Heart left ventricle (tissue), 16 donors: ENCODE data around the gene GPANK1. TPM values are rescaled to one million over a fixed set of nuclear protein-coding genes. Genes with fewer than 3 reads are reported as not detected.

Source experiments
- ATAC-seq, 4 donors: fragments of 200-7000 bp; cut with Tn5 transposase; one replicate each; pipeline ENCODE4 v1.9.1; 2020 to 2022; ENCODE audit warnings: moderate library complexity in 4 of 4, mild to moderate bottlenecking in 3 of 4, moderate number of reproducible peaks in 1 of 4
- DNase-seq, 5 donors: peaks; one replicate each; pipeline ENCODE4 v3.0.0-alpha.2; 2020
- H3K27ac ChIP-seq, 12 donors: fragments of 200-600 bp; sonication (generic) in 4 of 12; one replicate each; pipeline versions ENCODE4 v1.5.0 to v1.8.0; 2016 to 2022; ENCODE audit warnings: mild to moderate bottlenecking in 2 of 12
- H3K27me3 ChIP-seq, 9 donors: fragments of 200-600 bp; sonication (generic) in 2 of 9; one replicate each; pipeline versions ENCODE4 v1.5.1 to v1.8.0; 2016 to 2022; ENCODE audit warnings: mild to moderate bottlenecking in 3 of 9
- H3K36me3 ChIP-seq, 9 donors: fragments of 200-600 bp; sonication (generic) in 2 of 9; one replicate each; pipeline versions ENCODE4 v1.5.0 to v1.8.0; 2018 to 2022; ENCODE audit warnings: mild to moderate bottlenecking in 2 of 9
- H3K4me1 ChIP-seq, 12 donors: fragments of 200-600 bp; sonication (generic) in 4 of 12; one replicate each; pipeline versions ENCODE4 v1.5.0 to v1.8.0; 2016 to 2022; ENCODE audit warnings: mild to moderate bottlenecking in 3 of 12
- H3K4me3 ChIP-seq, 12 donors: fragments of 200-600 bp; sonication (generic) in 4 of 12; one replicate each; pipeline versions ENCODE4 v1.5.0 to v1.8.0; 2017 to 2022; ENCODE audit warnings: mild to moderate bottlenecking in 9 of 12, moderate library complexity in 4 of 12
- H3K9me3 ChIP-seq, 12 donors: fragments of 200-600 bp; sonication (generic) in 4 of 12; one replicate each; pipeline versions ENCODE4 v1.5.0 to v1.8.0; 2016 to 2022; ENCODE audit warnings: mild to moderate bottlenecking in 1 of 12
- CTCF ChIP-seq, 12 donors: fragments of 200-600 bp; sonication (generic) in 4 of 12; IDR thresholded peaks; one replicate each; pipeline versions ENCODE4 v1.5.0 to v1.8.0; 2018 to 2022; ENCODE audit warnings: antibody characterized with exemption in 12 of 12, mild to moderate bottlenecking in 5 of 12
- POLR2A ChIP-seq, 2 donors: fragments of 450-650 bp; IDR thresholded peaks; one replicate each; pipeline ENCODE4 v1.6.1; 2017; ENCODE audit warnings: antibody characterized with exemption in 2 of 2, mild to moderate bottlenecking in 2 of 2, moderate library complexity in 2 of 2
- WGBS, 4 donors: extraction: QIAGEN DNeasy Blood & Tissue Kit in 2 of 4; methylation state at CpG; one replicate each; pipeline versions ENCODE4 v1.1.5 to v1.1.7; 2013 to 2018; 5-methylcytosine and 5-hydroxymethylcytosine counted together
- intact Hi-C, 10 donors: fragments of 100-400 bp; cut with DNase I; formaldehyde crosslinking; loops; one replicate each; pipeline versions ENCODE4 v1.11.1 to v1.14.2; 2022
- polyA plus RNA-seq, 2 donors: library from polyadenylated mRNA; stranded (reverse); fragments of 200-250 nt; gene quantifications; one replicate each; pipeline ENCODE4 v1.2.3, GENCODE V29; 2013
- total RNA-seq, 9 donors: library from RNA; depleted of rRNA in 2 of 9; stranded (reverse); fragments of >200 nt in 2 of 9; fragmentation: NEBNext Ultra II Directional in 3 of 9; extraction: Animal tissue kit (Norgen Biotek cat#: 25700) in 3 of 9; gene quantifications; one replicate each; pipeline versions ENCODE4 v1.1.0 to v1.2.4, GENCODE V29; 2016 to 2023
- donor health status: ischemic (EF 13 %, LVEDD 7.1; RV severe dilation, severe dysfunction).
- donor health status: healthy with polysubstance abuse.
- donor health status: DM: no; HTN: yes; CAD: no.
- donor health status: DM: no; HTN: no; CAD: no.
- donor health status: ischemic (EF 25% LVEDD 6.9; RV normal size, moderate dysfunction).
- donor health status: ischemic (EF 25% LVEDD 5.7; RV mildly dilated, moderate dysfunction).
- donor health status: healthy.
- donor health status: DM: yes; HTN: yes; CAD: no.
- donor health status: ischemic (EF 35%, LVEDD 5.7; RV mildly dilated, moderate dysfunction).
- donor health status: nonischemic (EF 11% LVEDD 7.7; RV severe dilation, severe dysfunction).
- donor health status: DM: yes; HTN: yes; CAD: no.
- donor health status: PGD.
- donor health status: ischemic (EF 29% LVEDD 5.4; RV normal size, mild dysfunction).
- donor health status: nonischemic (EF 23%, LVEDD 6.1; RV moderate dilation, normal function).

The GPANK1 gene
- total and polyA plus RNA-seq, 11 donors, result 15.9 to 29.8 (median 19.5) TPM

GRCh38 chr6:31691078-31691463, 26.3 kb upstream of the GPANK1 start:
- no peaks in the 10 kb centered on the region for H3K9me3 ChIP-seq
- no peak for DNase-seq
- peaks cover 0 to 5% (median 0%) of the 10 kb centered on the region in 12 donors for H3K4me1 ChIP-seq
- H3K27ac ChIP-seq, result no peak overlapping the region
- no peak for ATAC-seq
- no peak overlapping the region for H3K4me3 ChIP-seq
- intact Hi-C loops, result no loop called here
- H3K36me3 ChIP-seq, result peaks cover 0 to 100% (median 100%) of the 10 kb centered on the region in 9 donors
- H3K27me3 ChIP-seq, result no peaks in the 10 kb centered on the region
- WGBS, 4 donors, result 89 to 94% (median 90%) methylated on average over 6 of the region's 6 CpGs
- TF ChIP-seq POLR2A (IDR thresholded peaks at IDR 0.05), result no peak

GRCh38 chr6:31690231-31691077, 25.7 kb upstream of the GPANK1 start:
- H3K36me3 ChIP-seq, result peaks cover 0 to 100% (median 99%) of the 10 kb centered on the region in 9 donors
- no peaks in the 10 kb centered on the region for H3K27me3 ChIP-seq
- ATAC-seq (peak in 2 of 4 donors; percentile 15 to 45), DNase-seq (peak in 1 of 5 donors; percentile 22)
- H3K27ac ChIP-seq, result no peak overlapping the region
- no peak overlapping the region for H3K4me3 ChIP-seq
- no peaks in the 10 kb centered on the region for H3K9me3 ChIP-seq
- TF ChIP-seq CTCF (IDR thresholded peaks at IDR 0.05) (no peak), POLR2A (IDR thresholded peaks at IDR 0.05) (no peak)
- WGBS, 4 donors, result 47 to 72% (median 57%) methylated on average over 9 to 10 of the region's 10 CpGs
- H3K4me1 ChIP-seq, result peaks cover 0 to 5% (median 0%) of the 10 kb centered on the region in 12 donors
- intact Hi-C loops, result no loop called here

- TF ChIP-seq POLR2A (IDR thresholded peaks at IDR 0.05) (no peak), CTCF (IDR thresholded peaks at IDR 0.05) (peak in 5 of 12 donors; percentile 9 to 39 (median 29))
- no peaks in the 10 kb centered on the region for H3K9me3 ChIP-seq
- DNase-seq (peak in 1 of 5 donors; percentile 36), ATAC-seq (no peak)
- peaks cover 0 to 5% (median 0%) of the 10 kb centered on the region in 12 donors for H3K4me1 ChIP-seq
- no peaks in the 10 kb centered on the region for H3K27me3 ChIP-seq
- H3K4me3 ChIP-seq, result no peak overlapping the region
- H3K36me3 ChIP-seq, result peaks cover 0 to 96% (median 92%) of the 10 kb centered on the region in 9 donors
- no peak overlapping the region for H3K27ac ChIP-seq
- intact Hi-C loops, result loop anchor here in 4 of 10 donors (10.0 kb wide), 3 partner anchors 75 to 265 kb away; partner anchors contain the start of genes NELFE (in 3 of the 4), SKIC2 (in 3 of the 4), NEU1 (in 1 of the 4) and SAPCD1 (in 1 of the 4)
- WGBS, 4 donors, result 76 to 83% (median 80%) methylated on average over 11 of the region's 11 CpGs
Measured at GRCh38 chr6:31689249-31690110, 24.7 kb upstream of the GPANK1 start.

GRCh38 chr6:31687860-31688693, 23.3 kb upstream of the GPANK1 start:
- intact Hi-C loops, result loop anchor here in 4 of 10 donors (10.0 kb wide), 3 partner anchors 77 to 267 kb away; partner anchors contain the start of genes NELFE (in 3 of the 4), SKIC2 (in 3 of the 4), NEU1 (in 1 of the 4) and SAPCD1 (in 1 of the 4)
- Histone ChIP-seq H3K27ac (no peak overlapping the region), H3K4me3 (no peak overlapping the region), H3K27me3 (no peaks in the 10 kb centered on the region), H3K4me1 (peaks cover 0 to 5% (median 0%) of the 10 kb centered on the region in 12 donors), H3K9me3 (no peaks in the 10 kb centered on the region), H3K36me3 (peaks cover 0 to 90% (median 80%) of the 10 kb centered on the region in 9 donors)
- TF ChIP-seq POLR2A (IDR thresholded peaks at IDR 0.05) (no peak), CTCF (IDR thresholded peaks at IDR 0.05) (no peak)
- DNase-seq, result peak in 1 of 5 donors; percentile 55
- WGBS, 4 donors, result 79 to 84% (median 81%) methylated on average over 14 of the region's 14 CpGs
- ATAC-seq, result no peak
